ENCODE results near the gene COX19. TPM values are rescaled to one million over a fixed set of nuclear protein-coding genes. Genes with fewer than 3 reads are reported as not detected.

COX19 gene
- polyA plus RNA-seq, 3 donors = 7.4 to 15.0 (median 7.6) TPM

DNA sequence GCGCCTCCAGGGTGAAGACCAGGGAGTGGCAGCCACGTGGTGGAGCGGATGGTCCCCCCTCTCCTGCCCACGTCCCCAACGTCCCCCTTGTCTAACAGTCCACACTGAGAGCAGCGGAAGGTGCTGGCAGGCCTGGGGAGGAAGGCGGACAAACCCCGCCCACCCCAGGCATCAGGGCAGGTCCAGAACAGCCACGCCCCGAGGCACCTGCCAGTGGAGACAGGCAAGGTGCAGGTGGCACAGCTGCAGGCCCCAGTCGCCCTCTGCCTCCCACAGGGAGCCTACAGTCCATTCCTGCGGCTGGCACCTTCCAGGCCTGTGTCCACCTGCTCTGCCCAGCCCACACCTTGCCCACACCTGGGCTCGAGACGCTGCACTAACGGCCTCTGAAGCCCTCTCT lies 32.6 kb upstream of the COX19 start:
- H3K4me3 Mint-ChIP-seq = no peak overlapping the region
- peaks cover 16 to 26% of the 10 kb centered on the region in 2 donors for H3K36me3 Mint-ChIP-seq
- H3K4me1 ChIP-seq (ENCODE audit: control insufficient read depth in 1 of 2, insufficient read depth in 2 of 2, low read length in 2 of 2) = no peaks in the 10 kb centered on the region
- peaks cover 2 to 34% of the 10 kb centered on the region in 2 donors for H3K36me3 ChIP-seq (replicated peaks in 1 of 2; ENCODE audit: control insufficient read depth in 1 of 2, insufficient read depth in 2 of 2, low read length in 2 of 2)
- 94% methylated on average over 14 of the region's 15 CpGs for WGBS (ENCODE audit: insufficient coverage)
- H4K20me1 ChIP-seq (ENCODE audit: insufficient read depth, low read length) = peaks cover 23% of the 10 kb centered on the region
- no peak overlapping the region for H3K4me2 ChIP-seq (replicated peaks; ENCODE audit: extremely low read depth, low read length, poor library complexity, severe bottlenecking)
- H3K9ac ChIP-seq (ENCODE audit: insufficient read depth, low read length, poor library complexity, severe bottlenecking) = no peak overlapping the region
- no peaks in the 10 kb centered on the region for H3K9me3 ChIP-seq (replicated peaks in 1 of 2; ENCODE audit: control insufficient read depth in 1 of 2, insufficient read depth in 1 of 2, low read length in 2 of 2)
- H3K9me3 Mint-ChIP-seq = peaks cover 0 to 3% (median 2%) of the 10 kb centered on the region in 7 donors
- H3K27ac ChIP-seq (ENCODE audit: low read depth in 1 of 2, low read length in 2 of 2) = no peak overlapping the region
- TF ChIP-seq, protein P1, sequence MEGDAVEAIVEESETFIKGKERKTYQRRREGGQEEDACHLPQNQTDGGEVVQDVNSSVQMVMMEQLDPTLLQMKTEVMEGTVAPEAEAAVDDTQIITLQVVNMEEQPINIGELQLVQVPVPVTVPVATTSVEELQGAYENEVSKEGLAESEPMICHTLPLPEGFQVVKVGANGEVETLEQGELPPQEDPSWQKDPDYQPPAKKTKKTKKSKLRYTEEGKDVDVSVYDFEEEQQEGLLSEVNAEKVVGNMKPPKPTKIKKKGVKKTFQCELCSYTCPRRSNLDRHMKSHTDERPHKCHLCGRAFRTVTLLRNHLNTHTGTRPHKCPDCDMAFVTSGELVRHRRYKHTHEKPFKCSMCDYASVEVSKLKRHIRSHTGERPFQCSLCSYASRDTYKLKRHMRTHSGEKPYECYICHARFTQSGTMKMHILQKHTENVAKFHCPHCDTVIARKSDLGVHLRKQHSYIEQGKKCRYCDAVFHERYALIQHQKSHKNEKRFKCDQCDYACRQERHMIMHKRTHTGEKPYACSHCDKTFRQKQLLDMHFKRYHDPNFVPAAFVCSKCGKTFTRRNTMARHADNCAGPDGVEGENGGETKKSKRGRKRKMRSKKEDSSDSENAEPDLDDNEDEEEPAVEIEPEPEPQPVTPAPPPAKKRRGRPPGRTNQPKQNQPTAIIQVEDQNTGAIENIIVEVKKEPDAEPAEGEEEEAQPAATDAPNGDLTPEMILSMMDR (IDR thresholded peaks at IDR 0.05) = no peak
- H3K79me2 ChIP-seq (ENCODE audit: insufficient read depth, low read length) = no peaks in the 10 kb centered on the region
- H3K27me3 Mint-ChIP-seq (ENCODE audit: low read depth in 3 of 3) = peaks cover 0 to 7% (median 0%) of the 10 kb centered on the region in 3 donors
- DNase-seq = no peak
- intact Hi-C loops (cut with micrococcal nuclease) = no loop called here
- H3K4me1 Mint-ChIP-seq = peaks cover 3% of the 10 kb centered on the region
- no peaks in the 10 kb centered on the region for H3K27me3 ChIP-seq (ENCODE audit: control insufficient read depth in 2 of 2, insufficient read depth in 2 of 2, low read length in 2 of 2)
- no peak overlapping the region for H2AFZ ChIP-seq (ENCODE audit: insufficient read depth, low read depth, low read length, poor library complexity, severe bottlenecking)
- H3K27ac Mint-ChIP-seq = no peak overlapping the region
- H3K4me3 ChIP-seq (replicated peaks in 1 of 3; ENCODE audit: low read depth in 2 of 3, low read length in 3 of 3) = no peak overlapping the region

DNA sequence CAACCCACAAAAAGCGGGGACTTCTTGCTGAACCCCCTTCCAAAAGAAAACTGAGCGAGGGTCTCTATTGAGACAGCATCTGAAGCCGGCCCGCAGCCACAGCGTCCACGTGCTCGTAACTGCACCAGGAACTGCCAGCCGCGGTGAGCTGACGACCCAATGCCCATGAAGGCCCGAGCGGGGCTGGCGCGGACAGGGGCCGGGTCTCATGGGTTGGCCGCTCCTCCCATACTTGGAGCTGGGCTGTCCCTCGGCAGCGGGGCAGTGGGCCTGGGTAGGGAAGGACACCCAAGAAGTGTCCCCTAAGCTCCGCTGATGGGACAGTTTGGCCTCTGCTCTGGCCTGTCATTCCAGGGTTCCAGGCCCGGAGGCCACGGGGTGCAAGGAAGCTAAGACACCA lies 30.0 kb upstream of the COX19 start:
- 96% methylated on average over 21 of the region's 21 CpGs for WGBS (ENCODE audit: insufficient coverage)
- no peak overlapping the region for H2AFZ ChIP-seq (ENCODE audit: insufficient read depth, low read depth, low read length, poor library complexity, severe bottlenecking)
- no peak for DNase-seq
- no peak overlapping the region for H3K4me2 ChIP-seq (replicated peaks; ENCODE audit: extremely low read depth, low read length, poor library complexity, severe bottlenecking)
- Mint-ChIP-seq H3K4me1 (no peaks in the 10 kb centered on the region), H3K27me3 (ENCODE audit: low read depth in 3 of 3) (peaks cover 0 to 2% (median 0%) of the 10 kb centered on the region in 3 donors), H3K27ac (no peak overlapping the region), H3K4me3 (no peak overlapping the region), H3K36me3 (peaks cover 16 to 29% of the 10 kb centered on the region in 2 donors), H3K9me3 (peaks cover 0 to 3% (median 2%) of the 10 kb centered on the region in 7 donors)
- intact Hi-C loops (cut with micrococcal nuclease) = no loop called here
- no peaks in the 10 kb centered on the region for H3K4me1 ChIP-seq (ENCODE audit: control insufficient read depth in 1 of 2, insufficient read depth in 2 of 2, low read length in 2 of 2)
- no peaks in the 10 kb centered on the region for H3K79me2 ChIP-seq (ENCODE audit: insufficient read depth, low read length)
- no peak overlapping the region for H3K27ac ChIP-seq (ENCODE audit: low read depth in 1 of 2, low read length in 2 of 2)
- H3K4me3 ChIP-seq (replicated peaks in 1 of 3; ENCODE audit: low read depth in 2 of 3, low read length in 3 of 3) = no peak overlapping the region
- no peak overlapping the region for H3K9ac ChIP-seq (ENCODE audit: insufficient read depth, low read length, poor library complexity, severe bottlenecking)
- TF ChIP-seq, protein P1 (IDR thresholded peaks at IDR 0.05) = no peak
- H3K36me3 ChIP-seq (replicated peaks in 1 of 2; ENCODE audit: control insufficient read depth in 1 of 2, insufficient read depth in 2 of 2, low read length in 2 of 2) = peaks cover 2 to 34% of the 10 kb centered on the region in 2 donors
- H3K9me3 ChIP-seq (replicated peaks in 1 of 2; ENCODE audit: control insufficient read depth in 1 of 2, insufficient read depth in 1 of 2, low read length in 2 of 2) = no peaks in the 10 kb centered on the region
- peaks cover under 1% of the 10 kb centered on the region for H4K20me1 ChIP-seq (ENCODE audit: insufficient read depth, low read length)
- no peaks in the 10 kb centered on the region for H3K27me3 ChIP-seq (ENCODE audit: control insufficient read depth in 2 of 2, insufficient read depth in 2 of 2, low read length in 2 of 2)

Data from CD14-positive monocyte (primary cell).